NT2/D1 (cell line): ENCODE results near the gene FLYWCH2.

ENCODE experiments used
- SUZ12 ChIP-seq: IDR thresholded peaks from 2 replicates; pipeline ENCODE4 v1.6.1; 2011; ENCODE audit not compliant: insufficient read length, insufficient read depth; ENCODE audit errors: extremely low read depth
- YY1 ChIP-seq: IDR thresholded peaks from 2 replicates; pipeline ENCODE4 v1.6.1; 2011; ENCODE audit not compliant: insufficient read length, insufficient read depth
- ZNF274 ChIP-seq: IDR thresholded peaks from 2 replicates; pipeline ENCODE4 v1.6.1; 2011; ENCODE audit warnings: mild to moderate bottlenecking, low read depth, low read length

DNA sequence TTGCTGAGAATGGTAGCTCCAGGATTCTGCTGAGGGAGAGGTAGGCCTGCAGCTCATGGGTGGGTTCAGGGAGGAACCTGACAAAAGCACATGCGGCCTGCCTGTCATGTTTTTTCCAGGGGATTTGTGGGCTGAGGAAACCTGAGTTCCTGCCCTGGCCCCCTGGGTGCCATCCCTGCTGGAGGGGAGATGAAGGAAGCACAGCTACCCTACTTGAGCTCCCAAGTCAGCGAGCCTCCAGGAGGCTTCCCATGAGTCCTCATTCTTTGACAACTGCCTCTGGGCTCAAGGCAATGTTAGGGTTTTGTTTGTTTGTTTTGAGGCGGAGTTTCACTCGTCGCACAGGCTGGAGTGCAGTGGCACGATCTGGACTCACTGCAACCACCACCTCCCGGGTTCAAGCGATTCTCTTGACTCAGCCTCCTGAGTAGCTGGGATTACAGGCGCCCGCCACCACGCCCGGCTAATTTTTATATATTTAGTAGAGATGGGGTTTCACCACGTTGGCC, 16.6 kb downstream of the FLYWCH2 start:
- TF ChIP-seq YY1 (no peak), SUZ12 (no peak), ZNF274 (no peak)
